Epidermal melanocyte (primary cell): ENCODE data around the gene ZFAND3.

Experiments used
- DNase-seq: peaks from one replicate; pipeline ENCODE4 v3.0.0; 2011; ENCODE audit warnings: low spot score; ENCODE audit not compliant: insufficient read length

The ZFAND3 gene

GRCh38 chr6:37994223-37994622 is 174.7 kb downstream of the ZFAND3 start:
- no peak for DNase-seq

GRCh38 chr6:37998366-37998765 is 178.8 kb downstream of the ZFAND3 start:
- no peak for DNase-seq

- no peak for DNase-seq
Measured at GRCh38 chr6:38001386-38001785, 181.9 kb downstream of the ZFAND3 start.

GRCh38 chr6:38004908-38005307 is 185.4 kb downstream of the ZFAND3 start:
- no peak for DNase-seq

GRCh38 chr6:38011937-38012336 is 192.4 kb downstream of the ZFAND3 start:
- DNase-seq, result no peak

- no peak for DNase-seq
Measured at GRCh38 chr6:38012573-38012972, 193.0 kb downstream of the ZFAND3 start.

- DNase-seq, result no peak
Measured at GRCh38 chr6:38015341-38015740, 195.8 kb downstream of the ZFAND3 start.

GRCh38 chr6:38016824-38017223 is 197.3 kb downstream of the ZFAND3 start:
- DNase-seq, result no peak

GRCh38 chr6:38018755-38019165 is 199.2 kb downstream of the ZFAND3 start:
- no peak for DNase-seq

- no peak for DNase-seq
Measured at GRCh38 chr6:38020593-38020992, 201.1 kb downstream of the ZFAND3 start.

GRCh38 chr6:38021029-38021428 is 201.5 kb downstream of the ZFAND3 start:
- no peak for DNase-seq

- no peak for DNase-seq
Measured at GRCh38 chr6:38021571-38021970, 202.0 kb downstream of the ZFAND3 start.

GRCh38 chr6:38022688-38023087 is 203.2 kb downstream of the ZFAND3 start:
- DNase-seq, result no peak

- no peak for DNase-seq
Measured at GRCh38 chr6:38024908-38025307, 205.4 kb downstream of the ZFAND3 start.

GRCh38 chr6:38025451-38025850 is 205.9 kb downstream of the ZFAND3 start:
- DNase-seq, result no peak

GRCh38 chr6:38027685-38028373 is 208.3 kb downstream of the ZFAND3 start:
- no peak for DNase-seq

GRCh38 chr6:38030380-38030779 is 210.9 kb downstream of the ZFAND3 start:
- DNase-seq, result no peak

- DNase-seq, result no peak
Measured at GRCh38 chr6:38032797-38033196, 213.3 kb downstream of the ZFAND3 start.

GRCh38 chr6:38033442-38033982 is 214.0 kb downstream of the ZFAND3 start:
- no peak for DNase-seq

GRCh38 chr6:38034274-38034914 is 214.9 kb downstream of the ZFAND3 start:
- DNase-seq, result no peak

- no peak for DNase-seq
Measured at GRCh38 chr6:38035478-38035877, 216.0 kb downstream of the ZFAND3 start.

- DNase-seq, result no peak
Measured at GRCh38 chr6:38039502-38039901, 220.0 kb downstream of the ZFAND3 start.

GRCh38 chr6:38040254-38040653 is 220.7 kb downstream of the ZFAND3 start:
- no peak for DNase-seq
